H1 (cell line): Measurements from ENCODE around the gene ALG11. TPM values are rescaled to one million over a fixed set of nuclear protein-coding genes. Genes with fewer than 3 reads are reported as not detected.

Source experiments
- CTCF ChIA-PET: fragments of 300-600 bp; sonication (Branson Sonifier 250); formaldehyde crosslinking; loops from one replicate; lab custom pipeline; 2021; ENCODE audit not compliant: partially characterized antibody; lab: Charles Lee
- POLR2A ChIA-PET: fragments of 300-600 bp; sonication (Branson Sonifier 250); formaldehyde crosslinking; loops from one replicate; lab custom pipeline; 2021; ENCODE audit warnings: inconsistent platforms; ENCODE audit not compliant: partially characterized antibody; lab: Charles Lee
- DNase-seq, 2 experiments: peaks; one replicate each; pipeline versions ENCODE4 v3.0.0 to v3.0.0-alpha.2; 2010 to 2022; ENCODE audit warnings: low spot score in 2 of 2, low read depth in 1 of 2, mixed read lengths in 1 of 2
- FAIRE-seq: peaks from 2 replicates; lab custom pipeline; 2011; peaks lifted over from hg19 to GRCh38; lab: Jason Lieb, UNC
- H2AFZ ChIP-seq: 2 replicates; pipeline ENCODE4 v1.8.1; 2012; ENCODE audit warnings: low read length, inconsistent platforms
- H2AK5ac ChIP-seq: 2 replicates; pipeline ENCODE4 v1.6.1; 2013; ENCODE audit warnings: low read depth, low read length
- H2BK120ac ChIP-seq: replicated peaks from 2 replicates; pipeline ENCODE3; 2013; ENCODE audit warnings: low read depth, low read length, inconsistent platforms
- H2BK12ac ChIP-seq: 2 replicates; pipeline ENCODE4 v1.6.1; 2013; ENCODE audit warnings: low read depth, low read length
- H2BK15ac ChIP-seq: 2 replicates; pipeline ENCODE4 v1.6.1; 2013; ENCODE audit warnings: low read length
- H2BK20ac ChIP-seq: 2 replicates; pipeline ENCODE4 v1.6.1; 2013; ENCODE audit warnings: low read length
- H2BK5ac ChIP-seq: 2 replicates; pipeline ENCODE4 v1.6.1; 2013; ENCODE audit warnings: low read depth, low read length
- H3K14ac ChIP-seq: 2 replicates; pipeline ENCODE4 v1.6.1; 2013; ENCODE audit warnings: inconsistent platforms; ENCODE audit not compliant: insufficient read length
- H3K18ac ChIP-seq: 2 replicates; pipeline ENCODE4 v1.6.1; 2013; ENCODE audit warnings: low read length; ENCODE audit errors: extremely low read depth
- H3K23ac ChIP-seq: 2 replicates; pipeline ENCODE4 v1.6.1; 2013; ENCODE audit warnings: inconsistent platforms; ENCODE audit not compliant: insufficient read length
- H3K23me2 ChIP-seq: 2 replicates; pipeline ENCODE4 v1.6.1; 2013; ENCODE audit warnings: low read depth, low read length
- H3K27ac ChIP-seq: 2 replicates; pipeline ENCODE4 v1.6.1; 2011; ENCODE audit warnings: low read depth, low read length, inconsistent platforms
- H3K27me3 ChIP-seq, 4 experiments: replicated peaks in 1 of 4; 1 replicate in 1 of 4; 2 replicates in 3 of 4; pipeline versions ENCODE4 v1.6.1 to v1.8.1; 2011 to 2013; ENCODE audit warnings: low read length in 3 of 4, mild to moderate bottlenecking in 3 of 4, inconsistent platforms in 2 of 4, mixed read lengths in 2 of 4, moderate library complexity in 1 of 4; ENCODE audit not compliant: control insufficient read depth in 3 of 4, insufficient read depth in 3 of 4; ENCODE audit errors: extremely low read depth in 1 of 4
- H3K36me3 ChIP-seq, 4 experiments: 2 replicates each; pipeline versions ENCODE4 v1.6.1 to v1.8.1; 2011 to 2013; ENCODE audit warnings: mild to moderate bottlenecking in 4 of 4, low read length in 3 of 4, moderate library complexity in 2 of 4, control low read depth in 1 of 4, inconsistent platforms in 1 of 4; ENCODE audit not compliant: insufficient read depth in 4 of 4, control insufficient read depth in 2 of 4
- H3K4ac ChIP-seq: replicated peaks from 2 replicates; pipeline ENCODE3; 2013; ENCODE audit warnings: low read length, low read depth, mixed read lengths, inconsistent platforms; ENCODE audit not compliant: insufficient read length
- H3K4me1 ChIP-seq, 4 experiments: replicated peaks in 1 of 4; 1 replicate in 1 of 4; 2 replicates in 3 of 4; pipeline versions ENCODE4 v1.6.1 to v1.8.1; 2011 to 2013; ENCODE audit warnings: low read length in 3 of 4, inconsistent platforms in 2 of 4, mixed read lengths in 1 of 4; ENCODE audit not compliant: insufficient read depth in 4 of 4, control insufficient read depth in 3 of 4
- H3K4me2 ChIP-seq, 2 experiments: 2 replicates each; pipeline versions ENCODE4 v1.6.1 to v1.8.1; 2011 to 2013; ENCODE audit warnings: low read depth in 2 of 2, low read length in 2 of 2, control low read depth in 1 of 2, inconsistent platforms in 1 of 2, mild to moderate bottlenecking in 1 of 2; ENCODE audit not compliant: insufficient read depth in 1 of 2
- H3K4me3 ChIP-seq, 4 experiments: fragments of 200-600, 300-600 bp in 1 of 4; sonication (generic), shearing (Covaris generic), sonication (Bioruptor Twin) in 1 of 4; 2 replicates each; pipeline versions ENCODE4 v1.5.1 to v1.8.1; 2011 to 2016; ENCODE audit warnings: low read length in 4 of 4, low read depth in 3 of 4, control low read depth in 2 of 4, inconsistent platforms in 2 of 4, mild to moderate bottlenecking in 2 of 4, mixed read lengths in 1 of 4, moderate library complexity in 1 of 4; ENCODE audit not compliant: insufficient read depth in 2 of 4; ENCODE audit errors: extremely low read depth in 1 of 4
- H3K56ac ChIP-seq: replicated peaks from 2 replicates; pipeline ENCODE3; 2013; ENCODE audit warnings: low read depth, mild to moderate bottlenecking, mixed read lengths, low read length, inconsistent platforms; ENCODE audit not compliant: insufficient read length
- H3K79me1 ChIP-seq: 2 replicates; pipeline ENCODE4 v1.6.1; 2013; ENCODE audit warnings: low read depth, low read length, control low read depth
- H3K79me2 ChIP-seq, 2 experiments: 2 replicates each; pipeline versions ENCODE4 v1.6.1 to v1.8.1; 2012 to 2013; ENCODE audit warnings: low read length in 2 of 2, mild to moderate bottlenecking in 2 of 2, inconsistent platforms in 1 of 2; ENCODE audit not compliant: insufficient read depth in 2 of 2, control insufficient read depth in 1 of 2
- H3K9ac ChIP-seq, 4 experiments: replicated peaks in 1 of 4; 1 replicate in 1 of 4; 2 replicates in 3 of 4; pipeline versions ENCODE4 v1.6.1 to v1.8.1; 2011 to 2013; ENCODE audit warnings: low read depth in 3 of 4, low read length in 3 of 4, control low read depth in 2 of 4, mild to moderate bottlenecking in 2 of 4, moderate library complexity in 2 of 4, inconsistent platforms in 1 of 4; ENCODE audit errors: extremely low read depth in 1 of 4
- H3K9me3 ChIP-seq, 2 experiments: 2 replicates each; pipeline versions ENCODE4 v1.6.1 to v1.8.1; 2012 to 2013; ENCODE audit warnings: mild to moderate bottlenecking in 2 of 2, moderate library complexity in 2 of 2, control low read depth in 1 of 2, inconsistent platforms in 1 of 2, low read depth in 1 of 2, low read length in 1 of 2, mixed read lengths in 1 of 2; ENCODE audit not compliant: insufficient read depth in 2 of 2
- H4K20me1 ChIP-seq, 2 experiments: replicated peaks in 1 of 2; 2 replicates each; pipeline versions ENCODE3 to v1.8.1; 2011 to 2013; ENCODE audit warnings: inconsistent platforms in 2 of 2, low read length in 2 of 2, mild to moderate bottlenecking in 1 of 2; ENCODE audit not compliant: insufficient read depth in 2 of 2, control insufficient read depth in 1 of 2
- H4K5ac ChIP-seq: 2 replicates; pipeline ENCODE4 v1.6.1; 2013; ENCODE audit warnings: low read length, low read depth, mixed read lengths, inconsistent platforms; ENCODE audit not compliant: insufficient read length
- H4K8ac ChIP-seq: 2 replicates; pipeline ENCODE4 v1.8.0; 2013; ENCODE audit warnings: mild to moderate bottlenecking, moderate library complexity, low read length, inconsistent platforms; ENCODE audit not compliant: insufficient read depth; ENCODE audit errors: extremely low read depth
- H4K91ac ChIP-seq: replicated peaks from 2 replicates; pipeline ENCODE3; 2013; ENCODE audit warnings: low read length, mixed read lengths, inconsistent platforms; ENCODE audit not compliant: insufficient read length
- CREB1 ChIP-seq: IDR thresholded peaks from 2 replicates; pipeline ENCODE4 v1.6.1; 2012; ENCODE audit warnings: inconsistent platforms
- CTBP2 ChIP-seq: IDR thresholded peaks from 2 replicates; pipeline ENCODE4 v1.7.0; 2011; ENCODE audit warnings: borderline replicate concordance, mild to moderate bottlenecking, moderate library complexity, mixed read lengths, low read length; ENCODE audit not compliant: insufficient read depth, insufficient read length
- EZH2 ChIP-seq: fragments of 200-600 bp; sonication (generic); IDR thresholded peaks from 2 replicates; pipeline ENCODE4 v1.7.1; 2012; ENCODE audit warnings: low read depth, mild to moderate bottlenecking, moderate library complexity, low read length, inconsistent platforms; ENCODE audit not compliant: severe bottlenecking
- JUN ChIP-seq: IDR thresholded peaks from 2 replicates; pipeline ENCODE4 v1.6.1; 2011; ENCODE audit warnings: low read depth, mild to moderate bottlenecking, improper control_type of control experiment, low read length
- RBBP5 ChIP-seq: IDR thresholded peaks from 2 replicates; pipeline ENCODE4 v1.7.1; 2012; ENCODE audit warnings: low read depth, mild to moderate bottlenecking, inconsistent platforms, low read length, moderate library complexity, borderline replicate concordance
- RNF2 ChIP-seq: fragments of 200-900, 300-1000 bp; sonication (generic); IDR thresholded peaks from 2 replicates; pipeline ENCODE4 v1.7.1; 2016; ENCODE audit warnings: borderline replicate concordance, low read depth, mild to moderate bottlenecking, antibody characterized with exemption, low read length; ENCODE audit not compliant: poor library complexity, severe bottlenecking; ENCODE audit errors: missing control alignments
- TAF1 ChIP-seq: IDR thresholded peaks from 2 replicates; pipeline ENCODE4 v1.6.1; 2011; ENCODE audit warnings: mild to moderate bottlenecking, low read depth, low read length
- WGBS, 2 experiments: shearing (Covaris generic) in 1 of 2; methylation state at CpG; one replicate each; pipeline versions ENCODE4 v1.1.6 to v1.1.7; 2013 to 2015; ENCODE audit warnings: low lambda C conversion rate in 2 of 2, mixed read lengths in 2 of 2, inconsistent platforms in 1 of 2, low coverage in 1 of 2, missing lambda C conversion rate in 1 of 2; ENCODE audit not compliant: insufficient replicate concordance in 2 of 2, insufficient coverage in 1 of 2, insufficient read length in 1 of 2; ENCODE audit errors: extremely low coverage in 1 of 2, missing lambda C conversion rate in 1 of 2; 5-methylcytosine and 5-hydroxymethylcytosine counted together
- polyA plus RNA-seq, 7 experiments: library from polyadenylated mRNA; depleted of rRNA in 3 of 7; stranded (reverse) in 5 of 7; unstranded in 2 of 7; fragments of >200 nt in 5 of 7; fragments of 200-250 nt in 2 of 7; gene quantifications; 1 replicate in 5 of 7; 2 replicates in 1 of 7; 4 replicates in 1 of 7; pipeline versions ENCODE4 v1.2.1 to v1.2.3, GENCODE V29; 2011 to 2013; ENCODE audit warnings: missing spikeins in 2 of 7, mixed read lengths in 2 of 7
- total RNA-seq: library from RNA; stranded (reverse); fragmentation: NEBNext Ultra II Directional; extraction: Animal tissue kit (Norgen Biotek cat#: 25700); gene quantifications from 2 replicates; pipeline ENCODE4 v1.2.1, GENCODE V29; 2021
- TF ChIP-seq, protein P1 (sequence below): IDR thresholded peaks from 2 replicates; pipeline ENCODE4 v1.6.1; 2012; ENCODE audit warnings: inconsistent platforms
- TF ChIP-seq, protein P2 (sequence below): IDR thresholded peaks from 2 replicates; pipeline ENCODE4 v1.6.1; 2012; ENCODE audit warnings: inconsistent platforms

ALG11 gene
- total and polyA plus RNA-seq, 2 of the 8 experiments (the other 6 are each of a cell fraction or from before 2014, with no cell fraction given): 5.2 to 39.9 TPM

DNA sequence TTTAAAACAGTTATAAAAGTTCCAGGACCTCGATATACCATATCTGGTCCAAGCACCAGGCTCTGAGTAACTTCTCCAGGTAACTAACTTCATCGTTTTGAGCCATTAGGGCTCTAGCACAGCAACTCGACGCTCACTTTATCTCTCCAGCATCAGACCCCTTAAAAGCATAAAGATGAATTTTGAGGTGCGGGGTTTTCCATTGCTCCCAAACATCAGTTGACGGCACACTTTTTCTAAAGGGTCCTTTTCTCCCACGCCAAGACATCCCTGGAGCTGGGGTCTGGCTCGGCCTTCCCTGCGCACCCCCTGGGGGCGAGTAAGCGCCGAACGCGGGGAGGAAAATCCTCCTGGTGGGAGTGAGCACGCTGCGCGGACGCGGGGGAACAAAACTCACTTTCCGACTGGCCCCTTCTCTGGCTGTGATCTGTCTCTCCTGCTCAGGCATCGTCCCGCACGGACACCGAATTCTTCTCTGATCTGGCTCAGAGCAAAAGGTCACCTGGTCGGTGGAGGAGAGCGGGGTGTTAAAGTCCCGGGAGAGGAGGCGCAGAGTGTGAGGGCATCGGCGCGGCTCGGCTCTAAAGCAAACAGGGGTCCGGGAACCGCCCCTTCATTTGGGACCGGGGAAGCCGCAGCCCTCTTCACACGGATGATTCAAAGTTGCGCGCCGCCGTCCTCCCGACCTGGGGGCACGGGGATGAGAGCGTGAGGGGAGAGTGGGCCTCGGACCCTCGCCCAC, 1.1 kb upstream of the ALG11 start, which contains the start of gene ATP7B:
Gene ATP7B (minus strand): TSS at position 561 of the 742 bp plus-strand sequence. CDS start 113 bp downstream, at position 448.
- Histone ChIP-seq H3K9ac (peak within 1 kb of the TSS; percentile 80 to 98 (median 90)), H3K79me1 (no peaks in the 10 kb centered on the region; the same call in 1 of the 2 replicates), H3K79me2 (peaks cover 0 to 40% of the 10 kb centered on the region in 2 experiments; a peak in 2 of 4 replicates), H3K36me3 (peaks cover 0 to 5% (median 0%) of the 10 kb centered on the region in 4 experiments; a peak in 1 of 8 replicates), H3K23me2 (peaks cover 8% of the 10 kb centered on the region), H2BK120ac (no peak within 1 kb of the TSS), H3K14ac (no peak within 1 kb of the TSS), H3K9me3 (no peaks in the 10 kb centered on the region; a peak in 1 of 4 replicates), H4K5ac (peak within 1 kb of the TSS; percentile 48), H3K4me2 (peak within 1 kb of the TSS; percentile 92 to 94), H3K23ac (no peak within 1 kb of the TSS), H3K18ac (peak within 1 kb of the TSS; percentile 97), H3K27me3 (peaks cover 2 to 21% (median 13%) of the 10 kb centered on the region in 4 experiments), H2BK5ac (peak within 1 kb of the TSS; percentile 78), H3K4me3 (peak within 1 kb of the TSS; percentile 89 to 98 (median 94)), H2BK20ac (no peak within 1 kb of the TSS), H3K4me1 (no peaks in the 10 kb centered on the region; a peak in 1 of 7 replicates), H2BK12ac (peak within 1 kb of the TSS; percentile 39; the same call in 1 of the 2 replicates), H3K27ac (peak within 1 kb of the TSS; percentile 79; the same call in 1 of the 2 replicates), H4K20me1 (peaks cover 0 to 6% of the 10 kb centered on the region in 2 experiments), H2AFZ (peak within 1 kb of the TSS; percentile 98), H4K91ac (peak within 1 kb of the TSS; percentile 63), H3K56ac (no peak within 1 kb of the TSS), H2BK15ac (no peak within 1 kb of the TSS), H3K4ac (peak within 1 kb of the TSS; percentile 83), H4K8ac (peak within 1 kb of the TSS; percentile 89), H2AK5ac (no peak within 1 kb of the TSS)
- WGBS, 2 experiments: 5% methylated on average over 46 of the region's 46 CpGs; no CpG with 5 or more reads in 1 of the 2 experiments
- FAIRE-seq (no peak), DNase-seq (peak in 1 of 2 experiments; percentile 82)
- CTCF ChIA-PET: interaction anchor here (3.0 kb wide), 1 partner anchor 10 kb away, joined by 12 read pairs; no protein-coding TSS in a partner anchor
- POLR2A ChIA-PET: interaction anchor here (0.9 to 2.0 kb wide), 5 partner anchors 8 to 225 kb away, joined by 3 to 7 read pairs (median 4); no protein-coding TSS in a partner anchor
- TF ChIP-seq EZH2 (peak; percentile 40), RNF2 (peak; percentile 11), JUN (no peak), CREB1 (peak; percentile 12; the same call in 1 of the 2 replicates), TAF1 (no peak), RBBP5 (no peak), CTBP2 (no peak)
- TF ChIP-seq, protein P1, sequence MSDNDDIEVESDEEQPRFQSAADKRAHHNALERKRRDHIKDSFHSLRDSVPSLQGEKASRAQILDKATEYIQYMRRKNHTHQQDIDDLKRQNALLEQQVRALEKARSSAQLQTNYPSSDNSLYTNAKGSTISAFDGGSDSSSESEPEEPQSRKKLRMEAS: peak; percentile 52; the same call in 1 of the 2 replicates
- TF ChIP-seq, protein P2, sequence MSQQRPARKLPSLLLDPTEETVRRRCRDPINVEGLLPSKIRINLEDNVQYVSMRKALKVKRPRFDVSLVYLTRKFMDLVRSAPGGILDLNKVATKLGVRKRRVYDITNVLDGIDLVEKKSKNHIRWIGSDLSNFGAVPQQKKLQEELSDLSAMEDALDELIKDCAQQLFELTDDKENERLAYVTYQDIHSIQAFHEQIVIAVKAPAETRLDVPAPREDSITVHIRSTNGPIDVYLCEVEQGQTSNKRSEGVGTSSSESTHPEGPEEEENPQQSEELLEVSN: peak; percentile 58
